Stomach (tissue), 9 donors: ENCODE results near the gene SEPTIN10. TPM values are rescaled to one million over a fixed set of nuclear protein-coding genes. Genes with fewer than 3 reads are reported as not detected.
"Not testable (repeated sequence)": the region's sequence is repeated elsewhere in the genome, so short reads cannot be mapped to it uniquely, and the experiment has no call there.

Source experiments
- DNase-seq, 2 donors: peaks; one replicate each; pipeline versions ENCODE4 v3.0.0 to v3.0.0-alpha.2; 2013 to 2019
- H3K27ac ChIP-seq, 5 donors: fragments of 200-600 bp in 4 of 5; sonication (generic) in 4 of 5; one replicate each; pipeline ENCODE4 v1.5.1; 2013 to 2019; ENCODE audit warnings: mild to moderate bottlenecking in 1 of 5, moderate library complexity in 1 of 5
- H3K27me3 ChIP-seq, 3 donors: fragments of 200-600 bp; sonication (generic); one replicate each; pipeline ENCODE4 v1.5.1; 2017 to 2019; ENCODE audit warnings: mixed run types in 1 of 3
- H3K36me3 ChIP-seq, 4 donors: fragments of 200-600 bp; sonication (generic); 1 replicate in 3 of 4; 2 replicates in 1 of 4; pipeline ENCODE4 v1.5.1; 2016 to 2019
- H3K4me1 ChIP-seq, 4 donors: fragments of 200-600 bp; sonication (generic); one replicate each; pipeline ENCODE4 v1.5.1; 2016 to 2019
- H3K4me3 ChIP-seq, 4 donors: fragments of 200-600 bp; sonication (generic) in 3 of 4; one replicate each; pipeline ENCODE4 v1.5.1; 2016 to 2019; ENCODE audit warnings: mild to moderate bottlenecking in 1 of 4
- H3K9me3 ChIP-seq, 4 donors: fragments of 200-600 bp; sonication (generic); one replicate each; pipeline ENCODE4 v1.5.1; 2016 to 2019
- EP300 ChIP-seq: sonication (generic); formaldehyde crosslinking; IDR thresholded peaks from one replicate; pipeline ENCODE4 v1.6.1; 2017; ENCODE audit warnings: antibody characterized with exemption
- POLR2A ChIP-seq, 4 donors: fragments of 450-650 bp; IDR thresholded peaks; one replicate each; pipeline ENCODE4 v1.6.1; 2016; ENCODE audit warnings: antibody characterized with exemption in 4 of 4, control low read depth in 2 of 4, mild to moderate bottlenecking in 1 of 4, moderate library complexity in 1 of 4
- POLR2AphosphoS5 ChIP-seq, 3 donors: sonication (generic); formaldehyde crosslinking; IDR thresholded peaks; one replicate each; pipeline ENCODE4 v1.6.1; 2016; ENCODE audit warnings: antibody characterized with exemption in 3 of 3
- WGBS, 5 donors: extraction: QIAGEN DNeasy Blood & Tissue Kit in 3 of 5; methylation state at CpG; one replicate each; pipeline versions ENCODE4 v1.1.5 to v1.1.7; 2013 to 2018; 5-methylcytosine and 5-hydroxymethylcytosine counted together
- intact Hi-C: fragments of 100-400 bp; cut with DNase I; formaldehyde crosslinking; loops from one replicate; pipeline ENCODE4 v1.15.1; 2023; ENCODE audit warnings: low total_unique reads
- polyA plus RNA-seq, 3 donors: library from polyadenylated mRNA; stranded (reverse); fragments of 200-250 nt; gene quantifications; one replicate each; pipeline ENCODE4 v1.2.3, GENCODE V29; 2013
- total RNA-seq, 5 donors: library from RNA; depleted of rRNA; stranded (reverse); fragments of >200 nt; gene quantifications; one replicate each; pipeline versions ENCODE4 v1.1.0 to v1.2.3, GENCODE V29; 2014 to 2016
- TF ChIP-seq, protein P1 (sequence below), 7 experiments: fragments of 450-650 bp in 4 of 7; fragments of 200-600 bp in 3 of 7; sonication (generic) in 3 of 7; IDR thresholded peaks; one replicate each; pipeline ENCODE4 v1.5.1; 2016 to 2019; ENCODE audit warnings: antibody characterized with exemption in 7 of 7, control low read depth in 2 of 7, mild to moderate bottlenecking in 1 of 7
- donor health status: healthy with polysubstance abuse.
- donor health status: Bipolar disorder and iron deficiency.
- donor health status: healthy.

The SEPTIN10 gene
- total and polyA plus RNA-seq, 8 donors = 24.9 to 101 (median 45.9) TPM

DNA sequence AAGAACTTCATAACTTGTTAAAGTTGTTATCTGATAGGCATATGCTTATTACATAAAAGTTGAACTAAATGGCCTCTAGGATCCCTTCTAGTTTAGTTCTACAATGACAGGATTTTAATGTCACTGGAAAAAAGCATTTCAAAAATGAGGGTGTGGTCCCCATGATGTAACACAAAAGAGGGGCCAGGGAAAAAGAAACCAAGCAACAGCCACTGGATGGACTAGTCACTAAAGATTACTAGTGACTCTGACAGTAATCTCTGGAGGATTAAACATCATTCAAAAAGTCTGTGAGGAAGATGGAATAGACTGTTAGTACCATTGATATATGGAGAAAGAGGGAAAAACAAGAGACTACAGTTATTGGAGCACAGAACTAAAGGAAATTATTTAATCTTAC, 22.6 kb downstream of the SEPTIN10 start:
- intact Hi-C loops = no loop called here
- H3K36me3 ChIP-seq = peaks cover 0 to 15% (median 8%) of the 10 kb centered on the region in 4 donors
- H3K4me1 ChIP-seq = peaks cover 0 to 6% (median 2%) of the 10 kb centered on the region in 4 donors
- H3K9me3 ChIP-seq = no peaks in the 10 kb centered on the region
- DNase-seq = no peak
- H3K4me3 ChIP-seq = no peak overlapping the region
- H3K27ac ChIP-seq = no peak overlapping the region
- TF ChIP-seq POLR2A (IDR thresholded peaks at IDR 0.05) (no peak), POLR2AphosphoS5 (IDR thresholded peaks at IDR 0.05) (no peak), EP300 (no peak)
- TF ChIP-seq, protein P1, sequence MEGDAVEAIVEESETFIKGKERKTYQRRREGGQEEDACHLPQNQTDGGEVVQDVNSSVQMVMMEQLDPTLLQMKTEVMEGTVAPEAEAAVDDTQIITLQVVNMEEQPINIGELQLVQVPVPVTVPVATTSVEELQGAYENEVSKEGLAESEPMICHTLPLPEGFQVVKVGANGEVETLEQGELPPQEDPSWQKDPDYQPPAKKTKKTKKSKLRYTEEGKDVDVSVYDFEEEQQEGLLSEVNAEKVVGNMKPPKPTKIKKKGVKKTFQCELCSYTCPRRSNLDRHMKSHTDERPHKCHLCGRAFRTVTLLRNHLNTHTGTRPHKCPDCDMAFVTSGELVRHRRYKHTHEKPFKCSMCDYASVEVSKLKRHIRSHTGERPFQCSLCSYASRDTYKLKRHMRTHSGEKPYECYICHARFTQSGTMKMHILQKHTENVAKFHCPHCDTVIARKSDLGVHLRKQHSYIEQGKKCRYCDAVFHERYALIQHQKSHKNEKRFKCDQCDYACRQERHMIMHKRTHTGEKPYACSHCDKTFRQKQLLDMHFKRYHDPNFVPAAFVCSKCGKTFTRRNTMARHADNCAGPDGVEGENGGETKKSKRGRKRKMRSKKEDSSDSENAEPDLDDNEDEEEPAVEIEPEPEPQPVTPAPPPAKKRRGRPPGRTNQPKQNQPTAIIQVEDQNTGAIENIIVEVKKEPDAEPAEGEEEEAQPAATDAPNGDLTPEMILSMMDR (IDR thresholded peaks at IDR 0.05) = no peak
- H3K27me3 ChIP-seq = no peaks in the 10 kb centered on the region

- Histone ChIP-seq H3K9me3 (no peaks in the 10 kb centered on the region), H3K4me3 (no peak overlapping the region), H3K4me1 (peaks cover 0 to 3% (median 0%) of the 10 kb centered on the region in 4 donors), H3K27ac (no peak overlapping the region), H3K36me3 (peaks cover 0 to 23% (median 14%) of the 10 kb centered on the region in 4 donors), H3K27me3 (no peaks in the 10 kb centered on the region)
- DNase-seq = no peak
- TF ChIP-seq POLR2A (IDR thresholded peaks at IDR 0.05) (no peak), EP300 (no peak), POLR2AphosphoS5 (IDR thresholded peaks at IDR 0.05) (no peak)
- TF ChIP-seq, protein P1 (IDR thresholded peaks at IDR 0.05) = no peak
- intact Hi-C loops = no loop called here
These were observed 27.1 kb downstream of the SEPTIN10 start for GRCh38 chr2:109586687-109587086.

DNA sequence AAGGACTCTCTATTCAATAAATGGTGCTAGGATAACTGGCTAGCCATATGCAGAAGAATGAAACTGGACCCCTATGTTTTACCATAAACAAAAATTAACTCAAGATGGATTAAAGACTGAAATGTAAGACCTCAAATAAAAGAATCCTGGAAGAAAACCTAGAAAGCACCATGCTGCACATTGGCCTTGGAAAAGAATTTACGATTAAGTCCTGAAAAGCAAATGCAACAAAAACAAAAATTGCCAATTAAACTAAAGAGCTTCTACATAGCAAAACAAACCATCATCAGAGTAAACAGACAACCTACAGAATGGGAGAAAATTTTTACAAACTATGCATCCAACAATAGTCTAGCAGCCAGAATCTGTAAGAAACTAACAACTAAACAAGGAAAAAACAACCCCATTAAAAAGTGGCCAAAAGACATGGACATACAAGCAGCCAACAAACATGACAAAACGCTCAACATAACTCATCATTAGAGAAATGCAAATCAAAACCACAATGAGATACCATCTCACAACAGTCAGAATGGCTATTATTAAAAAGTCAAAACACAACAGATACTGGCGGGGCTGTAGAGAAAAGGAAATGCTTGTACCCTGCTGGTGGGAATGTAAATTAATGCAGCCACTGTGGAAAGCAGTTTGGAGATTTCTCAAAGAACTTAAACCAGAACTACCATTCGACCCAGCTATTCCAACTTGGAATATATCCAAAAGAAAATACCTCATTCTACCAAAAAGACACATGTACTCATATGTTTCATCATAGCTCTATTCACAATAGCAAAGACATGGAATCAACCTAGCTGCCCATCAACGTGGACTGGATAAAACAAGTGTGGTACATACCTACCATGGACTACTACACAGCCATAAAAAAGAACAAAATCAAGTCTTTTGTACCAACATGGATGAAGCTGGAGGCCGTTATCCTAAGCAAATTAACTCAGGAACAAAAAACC, 30.6 kb downstream of the SEPTIN10 start:
- H3K36me3 ChIP-seq = peaks cover 0 to 21% (median 16%) of the 10 kb centered on the region in 4 donors
- DNase-seq = no peak
- H3K27ac ChIP-seq = no peak overlapping the region
- no peaks in the 10 kb centered on the region for H3K27me3 ChIP-seq
- no peaks in the 10 kb centered on the region for H3K9me3 ChIP-seq
- intact Hi-C loops = no loop called here
- TF ChIP-seq, protein P1 (IDR thresholded peaks at IDR 0.05) = no peak
- no peak for TF ChIP-seq POLR2AphosphoS5 (IDR thresholded peaks at IDR 0.05)
- TF ChIP-seq EP300 = no peak
- TF ChIP-seq POLR2A (IDR thresholded peaks at IDR 0.05) = no peak
- no peak overlapping the region for H3K4me3 ChIP-seq
- no peaks in the 10 kb centered on the region for H3K4me1 ChIP-seq
- WGBS, 5 donors = 78 to 85% (median 82%) methylated on average over 6 of the region's 6 CpGs

GRCh38 chr2:109577630-109578029, 36.1 kb downstream of the SEPTIN10 start:
- H3K4me1 ChIP-seq, DNase-seq, H3K9me3 ChIP-seq, H3K27me3 ChIP-seq, H3K27ac ChIP-seq, intact Hi-C loops, H3K4me3 ChIP-seq: not testable (repeated sequence)
- H3K36me3 ChIP-seq = peaks cover 0 to 17% (median 10%) of the 10 kb centered on the region in 4 donors
- WGBS, 5 donors = 94 to 96% (median 95%) methylated on average over 7 of the region's 7 CpGs

DNA sequence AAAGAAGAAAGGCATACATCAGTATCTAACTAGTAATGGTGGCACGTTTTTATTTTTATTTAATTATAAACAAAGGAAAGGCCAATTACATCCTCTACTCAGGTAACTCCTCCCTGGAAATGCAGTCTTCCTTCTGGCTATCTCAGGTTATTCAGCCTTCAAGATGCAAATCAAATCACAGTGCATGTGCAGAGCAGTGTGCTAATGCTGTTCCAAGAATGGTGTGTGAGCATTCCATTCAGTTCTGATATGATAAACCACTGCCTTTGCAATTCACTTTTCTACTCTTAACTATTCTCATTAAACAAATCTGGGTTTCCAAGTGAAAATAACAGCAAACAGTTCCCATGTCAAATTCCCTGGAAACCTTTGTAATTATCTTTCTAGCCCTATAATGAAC, 38.4 kb downstream of the SEPTIN10 start:
- H3K9me3 ChIP-seq = no peaks in the 10 kb centered on the region
- H3K27me3 ChIP-seq = no peaks in the 10 kb centered on the region
- TF ChIP-seq, protein P1 (IDR thresholded peaks at IDR 0.05) = no peak
- TF ChIP-seq POLR2A (IDR thresholded peaks at IDR 0.05) (no peak), EP300 (no peak), POLR2AphosphoS5 (IDR thresholded peaks at IDR 0.05) (no peak)
- no peak overlapping the region for H3K4me3 ChIP-seq
- H3K36me3 ChIP-seq = peaks cover 0 to 18% (median 9%) of the 10 kb centered on the region in 4 donors
- DNase-seq = no peak
- 18 to 35% (median 19%) methylated on average over 1 of the region's 1 CpG for WGBS, 5 donors
- no peak overlapping the region for H3K27ac ChIP-seq
- intact Hi-C loops = no loop called here
- no peaks in the 10 kb centered on the region for H3K4me1 ChIP-seq
